HL-60 (cell line): ENCODE results near the gene DGLUCY.
"Not testable (repeated sequence)": the region's sequence is repeated elsewhere in the genome, so short reads cannot be mapped to it uniquely, and the experiment has no call there.

Experiments used
- DNase-seq, 2 experiments: peaks; one replicate each; pipeline ENCODE4 v3.0.0-alpha.2; 2010 to 2020; ENCODE audit warnings: low read depth in 1 of 2, low spot score in 1 of 2
- H3K27ac ChIP-seq: fragments of 250-450 bp; sonication (Bioruptor Pico); replicated peaks from 2 replicates; pipeline ENCODE4 v1.5.1; 2020; ENCODE audit warnings: mild to moderate bottlenecking, moderate library complexity
- H3K27me3 ChIP-seq: fragments of 250-450 bp; sonication (Bioruptor Pico); 2 replicates; pipeline ENCODE4 v1.5.1; 2021; ENCODE audit warnings: mild to moderate bottlenecking, moderate library complexity; ENCODE audit not compliant: insufficient read depth, poor library complexity, severe bottlenecking
- H3K4me3 ChIP-seq: replicated peaks from 2 replicates; pipeline ENCODE4 v1.5.1; 2011; ENCODE audit warnings: mild to moderate bottlenecking, control low read depth, low read length; ENCODE audit not compliant: insufficient read depth
- CTCF ChIP-seq: IDR thresholded peaks from one replicate; pipeline ENCODE4 v1.5.1; 2011; ENCODE audit warnings: low read length, control low read depth, inconsistent platforms; ENCODE audit not compliant: insufficient read depth
- GABPA ChIP-seq: IDR thresholded peaks from 2 replicates; pipeline ENCODE4 v1.6.1; 2012; ENCODE audit warnings: low read depth
- POLR2AphosphoS5 ChIP-seq: IDR thresholded peaks from 2 replicates; pipeline ENCODE4 v1.6.1; 2012; ENCODE audit warnings: low read depth
- REST ChIP-seq: IDR thresholded peaks from 2 replicates; pipeline ENCODE4 v1.6.1; 2012; ENCODE audit warnings: low read depth; ENCODE audit not compliant: insufficient replicate concordance
- SPI1 ChIP-seq: IDR thresholded peaks from 2 replicates; pipeline ENCODE4 v1.6.1; 2012; ENCODE audit warnings: low read depth, mild to moderate bottlenecking, borderline replicate concordance

Gene DGLUCY

GRCh38 chr14:91094772-91095171, 19.1 kb upstream of the DGLUCY start:
- Histone ChIP-seq H3K27me3 (no peaks in the 10 kb centered on the region), H3K4me3 (no peak overlapping the region), H3K27ac (no peak overlapping the region)
- DNase-seq = no peak
- TF ChIP-seq POLR2AphosphoS5 (no peak), REST (no peak), CTCF (no peak), SPI1 (no peak), GABPA (no peak)

- no peak overlapping the region for H3K27ac ChIP-seq
- H3K27me3 ChIP-seq = no peaks in the 10 kb centered on the region
- DNase-seq = no peak
- TF ChIP-seq POLR2AphosphoS5 (no peak), SPI1 (no peak), REST (no peak), CTCF (no peak), GABPA (no peak)
- no peak overlapping the region for H3K4me3 ChIP-seq
Measured at GRCh38 chr14:91095178-91095577, 18.7 kb upstream of the DGLUCY start.

DNA sequence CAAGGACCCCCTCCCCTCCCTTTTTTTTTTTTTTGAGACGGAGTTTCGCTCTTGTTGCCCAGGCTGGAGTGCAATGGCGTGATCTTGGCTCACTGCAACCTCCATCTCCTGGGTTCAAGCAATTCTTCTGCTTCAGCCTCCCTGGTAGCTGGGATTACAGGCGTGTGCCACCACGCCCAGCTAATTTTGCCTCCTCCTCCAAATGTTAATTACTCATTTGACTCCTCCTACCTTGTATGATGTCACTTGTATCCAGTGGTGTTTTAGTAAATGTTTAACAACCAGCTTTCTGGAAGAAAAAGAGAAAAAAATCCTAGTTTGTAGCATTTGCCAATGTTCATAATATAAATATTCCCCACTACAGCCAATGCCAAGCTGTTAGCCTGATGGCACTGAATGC, 16.2 kb upstream of the DGLUCY start:
- not testable (repeated sequence) for H3K27me3 ChIP-seq, H3K27ac ChIP-seq, H3K4me3 ChIP-seq, DNase-seq

- no peak overlapping the region for H3K27ac ChIP-seq
- no peak overlapping the region for H3K4me3 ChIP-seq
- TF ChIP-seq POLR2AphosphoS5 (no peak), REST (no peak), SPI1 (no peak), CTCF (no peak), GABPA (no peak)
- no peaks in the 10 kb centered on the region for H3K27me3 ChIP-seq
- DNase-seq = no peak
Measured at GRCh38 chr14:91098591-91098990, 15.3 kb upstream of the DGLUCY start.
